Measurements from ENCODE around the gene FKBP4. TPM values are rescaled to one million over a fixed set of nuclear protein-coding genes. Genes with fewer than 3 reads are reported as not detected.

Gene FKBP4
- total RNA-seq, 4 donors from 2014 or later: 29.6 to 86.5 (median 45.1) TPM

DNA sequence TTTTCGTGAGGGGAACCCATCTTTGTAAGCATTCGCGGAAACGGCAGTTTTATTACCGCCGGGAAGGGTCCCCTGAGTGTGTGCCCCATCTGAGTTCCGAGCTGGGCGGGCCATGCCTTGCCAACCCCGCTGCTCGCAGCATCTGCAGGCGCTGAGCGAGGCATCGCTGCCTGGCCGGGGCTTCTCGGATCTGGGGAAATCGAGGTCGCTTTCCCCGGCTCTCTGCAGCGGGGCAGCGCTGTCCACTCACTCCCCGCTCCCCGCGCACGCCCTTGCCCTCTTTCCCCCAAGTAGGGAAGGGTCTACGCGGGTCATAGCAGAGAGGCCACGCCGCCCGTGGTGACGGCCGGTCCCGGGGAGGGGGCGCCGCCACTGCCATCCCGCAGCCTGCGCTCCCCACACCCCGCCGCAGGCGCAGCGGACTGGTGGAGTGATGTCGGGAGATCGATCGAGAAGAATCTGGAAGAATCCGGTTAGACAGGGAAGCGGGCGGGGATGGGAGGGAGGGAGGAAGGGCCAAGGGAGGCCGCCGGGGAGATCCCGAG is 507 bp upstream of the FKBP4 start:
- ATAC-seq (ENCODE audit: low FRiP score) (peak; percentile 44), DNase-seq (ENCODE audit: low spot score) (no peak)
- no peak for TF ChIP-seq CTCF (IDR thresholded peaks at IDR 0.05)

- ATAC-seq (ENCODE audit: low FRiP score) (peak; percentile 79), DNase-seq (ENCODE audit: low spot score) (peak; percentile 51)
- no peak for TF ChIP-seq CTCF (IDR thresholded peaks at IDR 0.05)
Observed at GRCh38 chr12:2795291-2796186, 769 bp downstream of the FKBP4 start.

DNA sequence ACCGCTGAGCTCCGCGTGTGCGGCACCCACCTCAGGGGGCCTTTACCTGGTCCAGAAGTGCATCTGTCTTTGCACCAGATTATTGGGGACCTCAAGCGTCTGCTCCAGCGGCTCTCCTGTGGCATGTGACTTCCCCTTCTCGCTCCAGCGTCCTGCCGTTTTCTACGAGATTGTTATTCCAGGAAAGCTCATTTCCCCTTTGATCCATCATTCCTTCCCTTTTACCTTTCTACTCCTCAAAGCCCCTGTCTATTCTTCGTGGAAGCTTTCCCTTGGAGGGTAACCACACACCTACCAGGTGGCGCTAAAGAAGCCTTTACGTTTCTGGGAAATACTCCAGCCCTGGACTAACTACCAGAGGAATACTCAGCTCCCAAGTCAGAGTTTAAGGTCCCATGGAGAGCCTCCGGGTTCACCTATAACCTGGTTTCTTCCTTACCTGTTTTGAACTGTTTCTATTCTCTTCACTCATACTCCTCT is 1.5 kb downstream of the FKBP4 start:
- DNase-seq (ENCODE audit: low spot score) (no peak), ATAC-seq (ENCODE audit: low FRiP score) (no peak)
- no peak for TF ChIP-seq CTCF (IDR thresholded peaks at IDR 0.05)

GRCh38 chr12:2797721-2798418 is 3.1 kb downstream of the FKBP4 start:
- no peak for ATAC-seq (ENCODE audit: low FRiP score)
- no peak for DNase-seq (ENCODE audit: low spot score)
- no peak for TF ChIP-seq CTCF (IDR thresholded peaks at IDR 0.05)

DNA sequence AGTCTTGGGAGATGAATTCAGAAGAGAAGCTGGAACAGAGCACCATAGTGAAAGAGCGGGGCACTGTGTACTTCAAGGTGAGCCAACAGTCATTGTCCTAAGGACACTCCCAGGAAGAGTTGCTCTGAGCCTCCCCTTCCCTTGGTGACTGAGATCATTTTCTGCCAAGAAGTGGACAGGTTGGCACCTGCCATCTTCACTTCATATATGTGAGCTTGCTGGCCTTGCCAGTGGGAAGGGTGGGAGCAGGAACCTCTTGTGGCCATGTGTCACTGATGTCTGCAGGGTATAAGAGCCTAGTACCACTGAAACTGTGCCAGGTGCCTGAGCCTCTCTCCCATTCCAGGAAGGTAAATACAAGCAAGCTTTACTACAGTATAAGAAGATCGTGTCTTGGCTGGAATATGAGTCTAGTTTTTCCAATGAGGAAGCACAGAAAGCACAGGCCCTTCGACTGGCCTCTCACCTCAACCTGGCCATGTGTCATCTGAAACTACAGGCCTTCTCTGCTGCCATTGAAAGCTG is 5.3 kb downstream of the FKBP4 start:
- DNase-seq (ENCODE audit: low spot score): no peak
- no peak for TF ChIP-seq CTCF (IDR thresholded peaks at IDR 0.05)
- ATAC-seq (ENCODE audit: low FRiP score): no peak

DNA sequence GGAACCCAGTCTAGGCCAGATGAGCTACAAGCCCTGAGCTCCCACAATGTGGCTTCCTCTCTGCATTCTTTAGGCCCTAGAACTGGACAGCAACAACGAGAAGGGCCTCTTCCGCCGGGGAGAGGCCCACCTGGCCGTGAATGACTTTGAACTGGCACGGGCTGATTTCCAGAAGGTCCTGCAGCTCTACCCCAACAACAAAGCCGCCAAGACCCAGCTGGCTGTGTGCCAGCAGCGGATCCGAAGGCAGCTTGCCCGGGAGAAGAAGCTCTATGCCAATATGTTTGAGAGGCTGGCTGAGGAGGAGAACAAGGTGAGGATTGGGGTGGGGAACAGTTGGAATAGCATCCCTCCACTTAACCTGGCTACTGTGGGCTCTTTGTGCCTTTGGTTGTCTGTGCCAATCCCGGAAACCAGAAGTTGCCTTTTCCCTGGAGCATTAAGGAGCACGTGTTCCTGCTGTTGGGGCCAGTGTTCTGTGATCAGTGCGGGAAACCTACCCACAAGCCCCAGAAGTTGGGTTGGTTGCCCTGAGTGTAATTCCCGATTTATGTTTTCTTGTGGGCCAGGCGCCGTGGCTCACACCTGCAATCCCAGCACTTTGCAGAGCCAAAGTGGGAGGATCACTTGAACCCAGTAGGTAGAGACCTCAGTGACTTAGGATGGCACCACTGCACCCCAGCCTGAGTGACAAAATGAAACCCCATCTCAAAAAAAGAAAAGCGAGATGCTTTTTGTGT is 6.4 kb downstream of the FKBP4 start:
- DNase-seq (ENCODE audit: low spot score): no peak
- no peak for ATAC-seq (ENCODE audit: low FRiP score)
- TF ChIP-seq CTCF (IDR thresholded peaks at IDR 0.05): no peak
